ENCODE measurements around the gene MEMO1. TPM values are rescaled to one million over a fixed set of nuclear protein-coding genes. Genes with fewer than 3 reads are reported as not detected.

The MEMO1 gene
- total and polyA plus RNA-seq, 11 donors = 20.1 to 94.8 (median 53.0) TPM

GRCh38 chr2:31945572-31945935 is 65.3 kb downstream of the MEMO1 start:
- no peak overlapping the region for H3K27ac ChIP-seq
- no peak overlapping the region for H3K4me3 ChIP-seq
- H3K27me3 ChIP-seq = no peaks in the 10 kb centered on the region
- no peak for ATAC-seq
- no peak for DNase-seq
- intact Hi-C loops (cut with DNase I) = no loop called here
- TF ChIP-seq, protein P1, sequence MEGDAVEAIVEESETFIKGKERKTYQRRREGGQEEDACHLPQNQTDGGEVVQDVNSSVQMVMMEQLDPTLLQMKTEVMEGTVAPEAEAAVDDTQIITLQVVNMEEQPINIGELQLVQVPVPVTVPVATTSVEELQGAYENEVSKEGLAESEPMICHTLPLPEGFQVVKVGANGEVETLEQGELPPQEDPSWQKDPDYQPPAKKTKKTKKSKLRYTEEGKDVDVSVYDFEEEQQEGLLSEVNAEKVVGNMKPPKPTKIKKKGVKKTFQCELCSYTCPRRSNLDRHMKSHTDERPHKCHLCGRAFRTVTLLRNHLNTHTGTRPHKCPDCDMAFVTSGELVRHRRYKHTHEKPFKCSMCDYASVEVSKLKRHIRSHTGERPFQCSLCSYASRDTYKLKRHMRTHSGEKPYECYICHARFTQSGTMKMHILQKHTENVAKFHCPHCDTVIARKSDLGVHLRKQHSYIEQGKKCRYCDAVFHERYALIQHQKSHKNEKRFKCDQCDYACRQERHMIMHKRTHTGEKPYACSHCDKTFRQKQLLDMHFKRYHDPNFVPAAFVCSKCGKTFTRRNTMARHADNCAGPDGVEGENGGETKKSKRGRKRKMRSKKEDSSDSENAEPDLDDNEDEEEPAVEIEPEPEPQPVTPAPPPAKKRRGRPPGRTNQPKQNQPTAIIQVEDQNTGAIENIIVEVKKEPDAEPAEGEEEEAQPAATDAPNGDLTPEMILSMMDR (IDR thresholded peaks at IDR 0.05) = no peak
- TF ChIP-seq POLR2A (IDR thresholded peaks at IDR 0.05) = no peak
- H3K36me3 ChIP-seq = peaks cover 0 to 21% (median 14%) of the 10 kb centered on the region in 9 donors
- WGBS, 4 donors = 10 to 22% (median 18%) methylated on average over 1 of the region's 1 CpG
- no peaks in the 10 kb centered on the region for H3K9me3 ChIP-seq
- peaks cover 0 to 18% (median 11%) of the 10 kb centered on the region in 12 donors for H3K4me1 ChIP-seq

GRCh38 chr2:31944828-31945571 is 65.8 kb downstream of the MEMO1 start:
- Histone ChIP-seq H3K4me1 (peaks cover 0 to 18% (median 11%) of the 10 kb centered on the region in 12 donors), H3K27me3 (no peaks in the 10 kb centered on the region), H3K4me3 (no peak overlapping the region), H3K36me3 (peaks cover 0 to 21% (median 14%) of the 10 kb centered on the region in 9 donors), H3K9me3 (no peaks in the 10 kb centered on the region), H3K27ac (no peak overlapping the region)
- 82 to 90% (median 87%) methylated on average over 2 of the region's 2 CpGs for WGBS, 4 donors
- TF ChIP-seq POLR2A (IDR thresholded peaks at IDR 0.05) = no peak
- TF ChIP-seq, protein P1 (IDR thresholded peaks at IDR 0.05) = no peak
- intact Hi-C loops (cut with DNase I) = no loop called here
- ATAC-seq (no peak), DNase-seq (no peak)

- Histone ChIP-seq H3K4me1 (peaks cover 0 to 18% (median 11%) of the 10 kb centered on the region in 12 donors), H3K27ac (no peak overlapping the region), H3K36me3 (peaks cover 0 to 21% (median 14%) of the 10 kb centered on the region in 9 donors), H3K27me3 (no peaks in the 10 kb centered on the region), H3K4me3 (no peak overlapping the region), H3K9me3 (no peaks in the 10 kb centered on the region)
- TF ChIP-seq, protein P1 (IDR thresholded peaks at IDR 0.05) = no peak
- no peak for TF ChIP-seq POLR2A (IDR thresholded peaks at IDR 0.05)
- 96% methylated on average over 3 of the region's 3 CpGs for WGBS, 4 donors
- ATAC-seq (no peak), DNase-seq (no peak)
- intact Hi-C loops (cut with DNase I) = no loop called here
Observed at GRCh38 chr2:31943636-31944225, 67.1 kb downstream of the MEMO1 start.

DNA sequence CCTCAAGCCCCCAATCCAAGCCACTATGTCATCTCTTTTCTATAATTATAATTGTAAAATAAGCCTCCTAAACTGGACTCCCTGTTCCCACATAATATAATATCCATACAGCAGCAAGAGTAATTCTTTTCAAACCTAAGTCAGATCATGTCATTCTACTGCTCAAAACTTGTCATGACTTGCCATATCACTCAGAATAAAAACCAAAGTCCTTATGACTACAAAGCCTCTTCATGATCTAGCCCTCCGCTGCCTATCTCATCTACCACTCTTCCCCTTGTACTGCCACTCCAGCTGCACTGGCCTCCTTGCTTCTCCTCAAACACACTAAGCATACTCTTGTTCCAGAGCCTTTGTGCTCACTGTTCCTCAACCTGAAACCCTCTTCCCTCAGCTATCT is 69.9 kb downstream of the MEMO1 start:
- no peak for DNase-seq
- no peak overlapping the region for H3K4me3 ChIP-seq
- H3K9me3 ChIP-seq = no peaks in the 10 kb centered on the region
- H3K27ac ChIP-seq = no peak overlapping the region
- intact Hi-C loops (cut with DNase I) = no loop called here
- TF ChIP-seq POLR2A (IDR thresholded peaks at IDR 0.05) = no peak
- TF ChIP-seq, protein P1 (IDR thresholded peaks at IDR 0.05) = no peak
- no peak for ATAC-seq
- WGBS, 4 donors = 95 to 100% (median 99%) methylated on average over 1 of the region's 1 CpG
- peaks cover 0 to 18% (median 8%) of the 10 kb centered on the region in 12 donors for H3K4me1 ChIP-seq
- no peaks in the 10 kb centered on the region for H3K27me3 ChIP-seq
- H3K36me3 ChIP-seq = peaks cover 0 to 21% (median 14%) of the 10 kb centered on the region in 9 donors
